ENCODE data around the gene DUSP14.

Gene DUSP14

GRCh38 chr17:37562016-37562745, 72.5 kb downstream of the DUSP14 start:
- H3K79me2 ChIP-seq (ENCODE audit: control insufficient read depth, low read length) = no peaks in the 10 kb centered on the region
- no peak overlapping the region for H3K4me2 ChIP-seq (ENCODE audit: low read length)
- H3K4me3 ChIP-seq (ENCODE audit: low read length) = no peak overlapping the region
- H3F3A ChIP-seq (ENCODE audit: control insufficient read depth, insufficient read depth) = no peaks in the 10 kb centered on the region; the same call in 1 of the 2 replicates
- no peak overlapping the region for H3K27ac ChIP-seq (ENCODE audit: low read depth, low read length)
- H3K9me2 ChIP-seq (replicated peaks; ENCODE audit: control insufficient read depth, low read length) = no peaks in the 10 kb centered on the region
- H3K4me1 ChIP-seq (ENCODE audit: control insufficient read depth, low read length) = no peaks in the 10 kb centered on the region
- H4K20me1 ChIP-seq (ENCODE audit: control insufficient read depth, insufficient read depth, low read depth, low read length) = peaks cover 3% of the 10 kb centered on the region; the same call in 1 of the 2 replicates
- TF ChIP-seq EZH2phosphoT487 (IDR thresholded peaks at IDR 0.05; ENCODE audit: borderline replicate concordance, low read length) = no peak
- no peak for TF ChIP-seq CTCF (IDR thresholded peaks at IDR 0.05; ENCODE audit: low read depth, low read length, poor library complexity, severe bottlenecking)
- H3K36me3 ChIP-seq (ENCODE audit: control insufficient read depth, low read length) = peaks cover 81% of the 10 kb centered on the region
- H3K27me3 ChIP-seq (ENCODE audit: control insufficient read depth, low read length) = no peaks in the 10 kb centered on the region
- no peaks in the 10 kb centered on the region for H3K9me3 ChIP-seq (ENCODE audit: control insufficient read depth, insufficient read depth, low read length)
